Heart right ventricle (tissue), 16 donors: ENCODE results near the gene PHLDB2. TPM values are rescaled to one million over a fixed set of nuclear protein-coding genes. Genes with fewer than 3 reads are reported as not detected.
A peak's percentile ranks its signal among the peaks of the same experiment; 100 is the strongest.

Experiments
- ATAC-seq, 8 donors: fragments of 200-7000 bp; cut with Tn5 transposase; one replicate each; pipeline ENCODE4 v1.9.1; 2020; ENCODE audit warnings: mild to moderate bottlenecking in 8 of 8, moderate library complexity in 8 of 8, moderate number of reproducible peaks in 1 of 8
- DNase-seq, 2 donors: peaks; one replicate each; pipeline ENCODE4 v3.0.0-alpha.2; 2020
- H3K27ac ChIP-seq, 10 donors: fragments of 200-600 bp; sonication (generic) in 2 of 10; one replicate each; pipeline versions ENCODE4 v1.5.0 to v1.8.0; 2020 to 2022; ENCODE audit warnings: mild to moderate bottlenecking in 3 of 10
- H3K27me3 ChIP-seq, 7 donors: fragments of 200-600 bp; one replicate each; pipeline ENCODE4 v1.8.0; 2021 to 2022; ENCODE audit warnings: mild to moderate bottlenecking in 2 of 7
- H3K36me3 ChIP-seq, 9 donors: fragments of 200-600 bp; sonication (generic) in 1 of 9; one replicate each; pipeline versions ENCODE4 v1.5.0 to v1.8.0; 2020 to 2022; ENCODE audit warnings: mild to moderate bottlenecking in 2 of 9
- H3K4me1 ChIP-seq, 9 donors: fragments of 200-600 bp; sonication (generic) in 1 of 9; one replicate each; pipeline versions ENCODE4 v1.5.0 to v1.8.0; 2020 to 2022; ENCODE audit warnings: mild to moderate bottlenecking in 4 of 9
- H3K4me3 ChIP-seq, 10 donors: fragments of 200-600 bp; sonication (generic) in 2 of 10; one replicate each; pipeline versions ENCODE4 v1.5.0 to v1.8.0; 2020 to 2022; ENCODE audit warnings: mild to moderate bottlenecking in 7 of 10, moderate library complexity in 2 of 10
- H3K9me3 ChIP-seq, 11 donors: fragments of 200-600 bp in 10 of 11; sonication (generic) in 2 of 11; one replicate each; pipeline versions ENCODE4 v1.5.0 to v1.8.0; 2013 to 2022; ENCODE audit warnings: mild to moderate bottlenecking in 2 of 11, control low read depth in 1 of 11, moderate library complexity in 1 of 11
- CTCF ChIP-seq, 9 donors: fragments of 200-600 bp; sonication (generic) in 2 of 9; IDR thresholded peaks; one replicate each; pipeline versions ENCODE4 v1.5.0 to v1.8.0; 2021 to 2022; ENCODE audit warnings: antibody characterized with exemption in 9 of 9, mild to moderate bottlenecking in 5 of 9, moderate library complexity in 1 of 9
- WGBS, 2 donors: extraction: QIAGEN DNeasy Blood & Tissue Kit; methylation state at CpG; one replicate each; pipeline ENCODE4 v1.1.7; 2013; ENCODE audit warnings: inconsistent platforms in 1 of 2; 5-methylcytosine and 5-hydroxymethylcytosine counted together
- intact Hi-C, 10 donors: fragments of 100-400 bp; cut with DNase I; formaldehyde crosslinking; loops; one replicate each; pipeline versions ENCODE4 v1.11.1 to v1.14.2; 2022
- polyA plus RNA-seq, 2 donors: library from polyadenylated mRNA; stranded (reverse); fragments of 200-250 nt; gene quantifications; one replicate each; pipeline ENCODE4 v1.2.3, GENCODE V29; 2013
- total RNA-seq, 10 donors: library from RNA; stranded (reverse); fragmentation: NEBNext Ultra II Directional in 3 of 10; extraction: Animal tissue kit (Norgen Biotek cat#: 25700) in 3 of 10; gene quantifications; one replicate each; pipeline versions ENCODE4 v1.2.1 to v1.2.4, GENCODE V29; 2021 to 2023
- donor health status: Arrhythmogenic right ventricular cardiomyopathy.
- donor health status: ischemic (EF 13 %, LVEDD 7.1; RV severe dilation, severe dysfunction).
- donor health status: healthy with polysubstance abuse.
- donor health status: DM: no; HTN: yes; CAD: no.
- donor health status: DM: no; HTN: no; CAD: no.
- donor health status: ischemic (EF 25% LVEDD 6.9; RV normal size, moderate dysfunction).
- donor health status: ischemic (EF 25% LVEDD 5.7; RV mildly dilated, moderate dysfunction).
- donor health status: healthy.
- donor health status: DM: yes; HTN: yes; CAD: no.
- donor health status: Ischemic cardiomyopathy.
- donor health status: ischemic (EF 35%, LVEDD 5.7; RV mildly dilated, moderate dysfunction).
- donor health status: nonischemic (EF 11% LVEDD 7.7; RV severe dilation, severe dysfunction).
- donor health status: DM: yes; HTN: yes; CAD: no.
- donor health status: PGD.
- donor health status: ischemic (EF 29% LVEDD 5.4; RV normal size, mild dysfunction).
- donor health status: nonischemic (EF 23%, LVEDD 6.1; RV moderate dilation, normal function).

PHLDB2 gene
- total and polyA plus RNA-seq, 12 donors, result 33.4 to 293 (median 174) TPM

GRCh38 chr3:111821891-111822290, 37.2 kb upstream of the PHLDB2 start:
- ATAC-seq (no peak), DNase-seq (no peak)
- Histone ChIP-seq H3K27me3 (no peaks in the 10 kb centered on the region), H3K27ac (peak overlapping the region in 2 of 10 donors; percentile 60 to 71), H3K4me3 (no peak overlapping the region), H3K9me3 (peaks cover 0 to 14% (median 0%) of the 10 kb centered on the region in 11 donors), H3K4me1 (peaks cover 0 to 46% (median 22%) of the 10 kb centered on the region in 9 donors), H3K36me3 (no peaks in the 10 kb centered on the region)
- intact Hi-C loops, result loop anchor here in 3 of 10 donors (5.0 kb wide), 2 partner anchors 35 to 40 kb away; partner anchors contain the start of gene PHLDB2 (in 2 of the 3)
- TF ChIP-seq CTCF (IDR thresholded peaks at IDR 0.05), result no peak

GRCh38 chr3:111822804-111823203, 36.3 kb upstream of the PHLDB2 start:
- DNase-seq (no peak), ATAC-seq (peak in 3 of 8 donors; percentile 10 to 53 (median 30))
- no peaks in the 10 kb centered on the region for H3K27me3 ChIP-seq
- WGBS, 2 donors, result 94 to 95% methylated on average over 1 of the region's 1 CpG
- peak overlapping the region in 1 of 10 donors; percentile 42 for H3K27ac ChIP-seq
- no peaks in the 10 kb centered on the region for H3K36me3 ChIP-seq
- H3K4me3 ChIP-seq, result no peak overlapping the region
- peaks cover 0 to 14% (median 0%) of the 10 kb centered on the region in 11 donors for H3K9me3 ChIP-seq
- intact Hi-C loops, result loop anchor here in 3 of 10 donors (5.0 kb wide), 2 partner anchors 34 to 39 kb away; partner anchors contain the start of gene PHLDB2 (in 2 of the 3)
- TF ChIP-seq CTCF (IDR thresholded peaks at IDR 0.05), result no peak
- peaks cover 0 to 46% (median 22%) of the 10 kb centered on the region in 9 donors for H3K4me1 ChIP-seq

GRCh38 chr3:111823341-111823855, 35.7 kb upstream of the PHLDB2 start:
- intact Hi-C loops, result loop anchor here in 3 of 10 donors (5.0 kb wide), 2 partner anchors 34 to 39 kb away; partner anchors contain the start of gene PHLDB2 (in 2 of the 3)

GRCh38 chr3:111824351-111824750, 34.7 kb upstream of the PHLDB2 start:
- peak overlapping the region in 8 of 10 donors; percentile 26 to 75 (median 46) for H3K27ac ChIP-seq
- H3K4me1 ChIP-seq, result peaks cover 0 to 46% (median 22%) of the 10 kb centered on the region in 9 donors
- peaks cover 0 to 12% (median 0%) of the 10 kb centered on the region in 11 donors for H3K9me3 ChIP-seq
- no peaks in the 10 kb centered on the region for H3K27me3 ChIP-seq
- intact Hi-C loops, result loop anchor here in 3 of 10 donors (5.0 kb wide), 2 partner anchors 33 to 38 kb away; partner anchors contain the start of gene PHLDB2 (in 2 of the 3)
- H3K36me3 ChIP-seq, result no peaks in the 10 kb centered on the region
- WGBS, 2 donors, result 37 to 45% methylated on average over 4 of the region's 4 CpGs
- ATAC-seq, result peak in 5 of 8 donors; percentile 35 to 51 (median 38)
- no peak for TF ChIP-seq CTCF (IDR thresholded peaks at IDR 0.05)
- DNase-seq, result peak in 1 of 2 donors; percentile 13
- H3K4me3 ChIP-seq, result no peak overlapping the region

More at GRCh38 chr3:111823341-111823855, 35.7 kb upstream of the PHLDB2 start:
- Histone ChIP-seq H3K27me3 (no peaks in the 10 kb centered on the region), H3K9me3 (peaks cover 0 to 14% (median 0%) of the 10 kb centered on the region in 11 donors), H3K36me3 (no peaks in the 10 kb centered on the region), H3K4me3 (no peak overlapping the region), H3K4me1 (peaks cover 0 to 46% (median 22%) of the 10 kb centered on the region in 9 donors), H3K27ac (peak overlapping the region in 6 of 10 donors; percentile 37 to 75 (median 57))
- TF ChIP-seq CTCF (IDR thresholded peaks at IDR 0.05), result no peak
- ATAC-seq (peak in 1 of 8 donors; percentile 39), DNase-seq (no peak)
- WGBS, 2 donors, result 61 to 77% methylated on average over 4 of the region's 4 CpGs
